WERI-Rb-1 (cell line): ENCODE measurements around the gene TTC7B.

ENCODE experiments used
- DNase-seq: peaks from one replicate; pipeline ENCODE4 v3.0.0-alpha.2; 2020
- H3K27ac ChIP-seq: fragments of 250-450 bp; sonication (Bioruptor Pico); 2 replicates; pipeline ENCODE4 v1.5.1; 2020; ENCODE audit warnings: mild to moderate bottlenecking, moderate library complexity
- H3K27me3 ChIP-seq: fragments of 250-450 bp; sonication (Bioruptor Pico); 2 replicates; pipeline ENCODE4 v1.5.1; 2021; ENCODE audit warnings: mild to moderate bottlenecking, low read depth, moderate library complexity; ENCODE audit not compliant: insufficient read depth, severe bottlenecking
- H3K36me3 ChIP-seq: fragments of 250-450 bp; sonication (Bioruptor Pico); 2 replicates; pipeline ENCODE4 v1.5.1; 2020; ENCODE audit warnings: mild to moderate bottlenecking, moderate library complexity
- H3K4me3 ChIP-seq: 2 replicates; pipeline ENCODE4 v1.5.1; 2011; ENCODE audit warnings: low read depth, mild to moderate bottlenecking, control low read depth, low read length
- H3K9me3 ChIP-seq: fragments of 250-450 bp; sonication (Bioruptor Pico); 2 replicates; pipeline ENCODE4 v1.5.1; 2021; ENCODE audit warnings: mild to moderate bottlenecking, moderate library complexity; ENCODE audit not compliant: severe bottlenecking
- TF ChIP-seq, protein P1 (sequence below): IDR thresholded peaks from 2 replicates; pipeline ENCODE4 v1.5.1; 2011; ENCODE audit warnings: low read depth, mild to moderate bottlenecking, control low read depth, inconsistent platforms, low read length

TTC7B gene

DNA sequence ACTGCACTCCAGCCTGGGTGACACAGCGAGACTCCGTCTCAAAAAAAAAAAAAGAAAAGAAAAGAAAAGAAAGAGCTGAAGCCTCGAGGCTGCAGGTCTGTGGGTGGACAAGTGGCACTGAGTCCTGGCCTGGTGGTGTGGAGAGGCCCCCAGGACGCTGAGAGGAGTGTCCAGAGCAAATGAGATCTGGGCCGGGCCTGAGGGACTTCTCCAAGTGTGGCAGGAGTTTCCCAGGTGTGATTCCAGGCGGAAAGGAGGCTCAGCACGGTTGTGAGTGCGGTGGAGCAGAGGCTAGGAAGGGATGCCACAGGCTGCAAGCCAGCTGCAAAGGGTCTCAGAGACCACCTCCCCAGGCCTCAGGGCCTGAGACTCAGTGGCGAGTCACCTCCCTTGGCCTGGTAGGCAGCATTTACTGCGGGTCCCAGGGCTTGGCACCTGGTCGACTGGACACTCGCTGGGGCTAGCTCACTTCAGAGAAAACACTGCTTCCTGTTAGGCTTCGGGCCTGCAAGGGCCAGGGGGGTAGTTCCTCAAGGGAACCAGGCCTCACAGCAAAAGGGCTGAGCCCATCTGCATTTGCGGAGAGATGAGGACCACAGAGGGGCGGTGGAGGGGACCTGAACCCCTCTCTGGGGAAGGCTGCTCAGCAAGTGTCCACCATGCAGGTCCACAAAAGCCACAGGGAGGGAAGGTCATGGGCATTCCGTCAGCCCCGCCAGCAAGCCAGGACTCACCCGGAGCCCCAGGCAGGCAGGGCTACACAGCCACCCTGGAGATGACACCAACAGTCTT is 11.7 kb downstream of the TTC7B start:
- Histone ChIP-seq H3K4me3 (no peak overlapping the region), H3K36me3 (peaks cover 13% of the 10 kb centered on the region), H3K9me3 (no peaks in the 10 kb centered on the region), H3K27me3 (no peaks in the 10 kb centered on the region), H3K27ac (0 out of 2 replicates have a peak overlapping the region, but pooled peaks have one; percentile 8)
- no peak for DNase-seq
- TF ChIP-seq, protein P1, sequence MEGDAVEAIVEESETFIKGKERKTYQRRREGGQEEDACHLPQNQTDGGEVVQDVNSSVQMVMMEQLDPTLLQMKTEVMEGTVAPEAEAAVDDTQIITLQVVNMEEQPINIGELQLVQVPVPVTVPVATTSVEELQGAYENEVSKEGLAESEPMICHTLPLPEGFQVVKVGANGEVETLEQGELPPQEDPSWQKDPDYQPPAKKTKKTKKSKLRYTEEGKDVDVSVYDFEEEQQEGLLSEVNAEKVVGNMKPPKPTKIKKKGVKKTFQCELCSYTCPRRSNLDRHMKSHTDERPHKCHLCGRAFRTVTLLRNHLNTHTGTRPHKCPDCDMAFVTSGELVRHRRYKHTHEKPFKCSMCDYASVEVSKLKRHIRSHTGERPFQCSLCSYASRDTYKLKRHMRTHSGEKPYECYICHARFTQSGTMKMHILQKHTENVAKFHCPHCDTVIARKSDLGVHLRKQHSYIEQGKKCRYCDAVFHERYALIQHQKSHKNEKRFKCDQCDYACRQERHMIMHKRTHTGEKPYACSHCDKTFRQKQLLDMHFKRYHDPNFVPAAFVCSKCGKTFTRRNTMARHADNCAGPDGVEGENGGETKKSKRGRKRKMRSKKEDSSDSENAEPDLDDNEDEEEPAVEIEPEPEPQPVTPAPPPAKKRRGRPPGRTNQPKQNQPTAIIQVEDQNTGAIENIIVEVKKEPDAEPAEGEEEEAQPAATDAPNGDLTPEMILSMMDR = no peak

DNA sequence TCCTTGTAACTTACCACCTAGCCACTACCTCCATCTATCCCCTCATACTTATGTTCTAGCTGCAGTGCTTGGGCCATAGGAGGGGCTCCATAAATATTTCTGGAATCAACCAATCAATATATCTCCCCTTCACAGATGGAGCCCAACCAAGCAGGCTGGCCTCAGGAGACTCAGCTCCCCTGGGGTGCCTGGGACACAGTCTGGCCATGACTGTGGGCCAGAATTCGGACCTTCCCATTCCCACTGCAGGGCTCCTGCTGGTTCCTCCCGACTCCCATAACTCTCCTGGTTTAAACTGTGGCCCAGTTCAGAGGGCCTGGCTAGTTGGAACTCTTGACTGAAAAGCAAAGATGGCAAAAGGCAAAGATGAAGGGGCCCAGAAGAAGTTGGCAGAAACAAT is 13.0 kb downstream of the TTC7B start:
- no peaks in the 10 kb centered on the region for H3K9me3 ChIP-seq
- peaks cover 11% of the 10 kb centered on the region for H3K36me3 ChIP-seq
- TF ChIP-seq, protein P1 = no peak
- no peaks in the 10 kb centered on the region for H3K27me3 ChIP-seq
- H3K27ac ChIP-seq = no peak overlapping the region
- no peak for DNase-seq
- H3K4me3 ChIP-seq = no peak overlapping the region

DNA sequence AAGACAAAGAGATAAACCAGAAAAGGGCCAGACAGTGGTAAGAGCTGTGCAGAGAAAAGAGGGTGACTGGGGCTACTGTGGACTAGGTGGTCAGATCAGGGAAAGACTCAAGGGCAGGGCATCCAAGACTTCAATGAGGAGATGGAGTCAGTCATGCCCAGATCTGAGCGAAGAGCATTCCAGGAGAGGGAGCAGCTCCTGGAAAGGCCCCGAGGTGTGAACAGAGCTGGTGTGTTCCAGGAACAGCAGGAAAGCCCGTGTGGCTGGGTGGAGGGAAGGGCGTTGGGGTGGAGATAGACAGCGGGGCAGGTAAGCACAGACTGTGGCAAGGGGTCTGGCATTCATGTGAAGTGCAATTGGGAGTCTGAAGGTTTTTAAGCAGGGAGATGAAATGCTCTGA is 16.8 kb downstream of the TTC7B start:
- no peak for DNase-seq
- no peak overlapping the region for H3K27ac ChIP-seq
- H3K27me3 ChIP-seq = no peaks in the 10 kb centered on the region
- no peaks in the 10 kb centered on the region for H3K9me3 ChIP-seq
- TF ChIP-seq, protein P1 = no peak
- peaks cover 14% of the 10 kb centered on the region for H3K36me3 ChIP-seq
- no peak overlapping the region for H3K4me3 ChIP-seq

DNA sequence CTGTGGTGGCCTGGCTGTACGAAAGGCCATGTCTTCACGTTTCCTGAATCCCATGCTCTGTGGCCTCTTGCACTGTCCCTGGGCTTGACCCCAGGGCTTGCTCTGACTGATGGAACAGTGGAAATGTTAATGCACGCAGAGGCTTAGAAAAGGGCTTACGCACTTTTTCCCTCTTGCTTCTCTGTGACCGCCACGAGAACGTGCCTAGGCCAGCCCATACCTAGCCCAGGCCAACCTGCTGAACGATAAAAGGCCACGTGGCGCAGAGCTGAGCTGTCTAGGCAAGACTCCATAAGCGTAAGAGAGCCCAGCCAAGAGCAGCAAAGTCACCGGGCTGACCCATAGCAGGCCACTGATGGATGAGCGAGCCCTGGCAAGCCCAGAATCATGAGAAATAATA is 18.3 kb downstream of the TTC7B start:
- no peak for DNase-seq
- no peak overlapping the region for H3K27ac ChIP-seq
- TF ChIP-seq, protein P1 = no peak

DNA sequence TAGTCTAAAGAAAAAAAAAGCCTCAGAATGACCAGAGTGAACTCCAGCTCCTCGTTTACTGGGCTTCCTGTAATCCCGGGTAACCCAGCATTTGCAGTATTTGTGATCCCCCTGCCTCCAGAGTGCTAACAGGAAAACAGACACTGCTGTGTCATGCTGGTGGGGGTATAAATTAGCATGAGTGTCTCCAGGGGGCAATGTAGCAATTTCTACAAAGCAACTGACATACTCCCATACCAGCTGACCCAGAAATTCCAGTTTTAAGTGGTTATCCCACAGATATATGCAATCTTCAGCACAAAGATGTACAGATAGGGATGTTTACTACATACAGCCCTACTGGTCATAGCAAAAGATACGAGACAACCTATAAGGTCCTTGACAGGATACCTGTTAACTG is 18.8 kb downstream of the TTC7B start:
- Histone ChIP-seq H3K9me3 (no peaks in the 10 kb centered on the region), H3K4me3 (no peak overlapping the region), H3K27me3 (no peaks in the 10 kb centered on the region), H3K27ac (no peak overlapping the region), H3K36me3 (peaks cover 20% of the 10 kb centered on the region)
- TF ChIP-seq, protein P1 = no peak
- DNase-seq = no peak

More for the DNA sequence above, 18.3 kb downstream of the TTC7B start:
- peaks cover 15% of the 10 kb centered on the region for H3K36me3 ChIP-seq
- no peak overlapping the region for H3K4me3 ChIP-seq
- H3K27me3 ChIP-seq = no peaks in the 10 kb centered on the region
- no peaks in the 10 kb centered on the region for H3K9me3 ChIP-seq

DNA sequence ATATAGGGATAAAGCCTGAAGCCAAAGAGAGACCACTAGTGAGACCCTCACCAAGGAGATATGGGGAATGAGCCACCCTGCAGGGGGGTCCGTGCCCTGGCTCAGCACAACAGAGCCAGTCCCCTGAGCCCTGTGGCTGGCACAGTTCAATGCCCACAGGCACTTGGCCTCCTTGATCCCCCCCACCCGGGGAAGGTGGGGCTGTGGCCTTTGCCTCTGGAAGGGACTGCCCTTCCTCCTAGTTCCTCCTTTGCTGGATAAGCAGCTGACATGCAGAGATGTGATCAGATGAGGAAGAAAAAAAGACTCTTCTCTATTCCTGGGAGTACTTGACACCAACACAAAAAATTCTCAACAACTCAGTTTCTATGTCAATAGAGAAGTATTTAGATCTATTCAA is 19.9 kb downstream of the TTC7B start:
- no peak overlapping the region for H3K27ac ChIP-seq
- H3K27me3 ChIP-seq = no peaks in the 10 kb centered on the region
- TF ChIP-seq, protein P1 = no peak
- DNase-seq = no peak
- H3K4me3 ChIP-seq = no peak overlapping the region
- no peaks in the 10 kb centered on the region for H3K9me3 ChIP-seq
- H3K36me3 ChIP-seq = peaks cover 18% of the 10 kb centered on the region
